H1 (cell line): Measurements from ENCODE around the gene GCLM. TPM values are rescaled to one million over a fixed set of nuclear protein-coding genes. Genes with fewer than 3 reads are reported as not detected.

Experiments used
- CTCF ChIP-seq, 3 experiments: IDR thresholded peaks; 1 replicate in 2 of 3; 2 replicates in 1 of 3; pipeline versions ENCODE4 v1.5.1 to v1.6.1; 2011; ENCODE audit warnings: low read length in 3 of 3, mild to moderate bottlenecking in 3 of 3, inconsistent platforms in 2 of 3, low read depth in 1 of 3, moderate library complexity in 1 of 3; ENCODE audit not compliant: insufficient read depth in 1 of 3; ENCODE audit errors: control extremely low read depth in 1 of 3
- polyA plus RNA-seq, 7 experiments: library from polyadenylated mRNA; depleted of rRNA in 3 of 7; stranded (reverse) in 5 of 7; unstranded in 2 of 7; fragments of >200 nt in 5 of 7; fragments of 200-250 nt in 2 of 7; gene quantifications; 1 replicate in 5 of 7; 2 replicates in 1 of 7; 4 replicates in 1 of 7; pipeline versions ENCODE4 v1.2.1 to v1.2.3, GENCODE V29; 2011 to 2013; ENCODE audit warnings: missing spikeins in 2 of 7, mixed read lengths in 2 of 7
- total RNA-seq: library from RNA; stranded (reverse); fragmentation: NEBNext Ultra II Directional; extraction: Animal tissue kit (Norgen Biotek cat#: 25700); gene quantifications from 2 replicates; pipeline ENCODE4 v1.2.1, GENCODE V29; 2021

The GCLM gene
- total and polyA plus RNA-seq, 2 of the 8 experiments (the other 6 are each of a cell fraction or from before 2014, with no cell fraction given), result 3.1 to 12.8 TPM

- TF ChIP-seq CTCF (IDR thresholded peaks at IDR 0.05; ENCODE audit: control extremely low read depth in 1 of 3, insufficient read depth in 1 of 3, low read depth in 1 of 3, low read length in 3 of 3), result no peak
These were observed 28.8 kb upstream of the GCLM start (continued) for GRCh38 chr1:93937997-93938396.
